ENCODE results near the gene BAHD1.

BAHD1 gene

GRCh38 chr15:40501487-40501886 lies 60.7 kb downstream of the BAHD1 start:
- in situ Hi-C loops (cut with HindIII; ENCODE audit: low pct_unique_long_range_greater_than_20kb, low sequenced_read_pairs), result no loop called here
- TF ChIP-seq JUND (IDR thresholded peaks at IDR 0.05; ENCODE audit: low read depth), result no peak
- no peak for DNase-seq (ENCODE audit: low read depth in 1 of 2, low spot score in 1 of 2)

GRCh38 chr15:40506964-40507571 lies 66.3 kb downstream of the BAHD1 start:
- DNase-seq (ENCODE audit: low read depth in 1 of 2, low spot score in 1 of 2), result peak; percentile 71 to 85
- in situ Hi-C loops (cut with HindIII; ENCODE audit: low pct_unique_long_range_greater_than_20kb, low sequenced_read_pairs), result no loop called here
- TF ChIP-seq JUND (IDR thresholded peaks at IDR 0.05; ENCODE audit: low read depth), result no peak

GRCh38 chr15:40508216-40508615 lies 67.5 kb downstream of the BAHD1 start:
- in situ Hi-C loops (cut with HindIII; ENCODE audit: low pct_unique_long_range_greater_than_20kb, low sequenced_read_pairs), result no loop called here
- no peak for DNase-seq (ENCODE audit: low read depth in 1 of 2, low spot score in 1 of 2)
- no peak for TF ChIP-seq JUND (IDR thresholded peaks at IDR 0.05; ENCODE audit: low read depth)

- in situ Hi-C loops (cut with HindIII; ENCODE audit: low pct_unique_long_range_greater_than_20kb, low sequenced_read_pairs), result no loop called here
- TF ChIP-seq JUND (IDR thresholded peaks at IDR 0.05; ENCODE audit: low read depth), result no peak
- no peak for DNase-seq (ENCODE audit: low read depth in 1 of 2, low spot score in 1 of 2)
Observed at GRCh38 chr15:40510201-40510600, 69.4 kb downstream of the BAHD1 start.

GRCh38 chr15:40511093-40511471 lies 70.3 kb downstream of the BAHD1 start:
- no peak for TF ChIP-seq JUND (IDR thresholded peaks at IDR 0.05; ENCODE audit: low read depth)
- DNase-seq (ENCODE audit: low read depth in 1 of 2, low spot score in 1 of 2), result peak in 1 of 2 experiments; percentile 23
- in situ Hi-C loops (cut with HindIII; ENCODE audit: low pct_unique_long_range_greater_than_20kb, low sequenced_read_pairs), result no loop called here

GRCh38 chr15:40511472-40512133 lies 70.8 kb downstream of the BAHD1 start:
- peak; percentile 91 to 92 for DNase-seq (ENCODE audit: low read depth in 1 of 2, low spot score in 1 of 2)
- in situ Hi-C loops (cut with HindIII; ENCODE audit: low pct_unique_long_range_greater_than_20kb, low sequenced_read_pairs), result no loop called here
- no peak for TF ChIP-seq JUND (IDR thresholded peaks at IDR 0.05; ENCODE audit: low read depth)

GRCh38 chr15:40512440-40512839 lies 71.7 kb downstream of the BAHD1 start:
- no peak for TF ChIP-seq JUND (IDR thresholded peaks at IDR 0.05; ENCODE audit: low read depth)
- no peak for DNase-seq (ENCODE audit: low read depth in 1 of 2, low spot score in 1 of 2)
- in situ Hi-C loops (cut with HindIII; ENCODE audit: low pct_unique_long_range_greater_than_20kb, low sequenced_read_pairs), result no loop called here

GRCh38 chr15:40513609-40514008 lies 72.9 kb downstream of the BAHD1 start:
- no peak for DNase-seq (ENCODE audit: low read depth in 1 of 2, low spot score in 1 of 2)
- no peak for TF ChIP-seq JUND (IDR thresholded peaks at IDR 0.05; ENCODE audit: low read depth)
- in situ Hi-C loops (cut with HindIII; ENCODE audit: low pct_unique_long_range_greater_than_20kb, low sequenced_read_pairs), result no loop called here

GRCh38 chr15:40516322-40516721 lies 75.6 kb downstream of the BAHD1 start:
- TF ChIP-seq JUND (IDR thresholded peaks at IDR 0.05; ENCODE audit: low read depth), result no peak

More at GRCh38 chr15:40516322-40516721, 75.6 kb downstream of the BAHD1 start:
- in situ Hi-C loops (cut with HindIII; ENCODE audit: low pct_unique_long_range_greater_than_20kb, low sequenced_read_pairs), result no loop called here
- no peak for DNase-seq (ENCODE audit: low read depth in 1 of 2, low spot score in 1 of 2)

Data from T47D (cell line).